Aorta (tissue), 5 donors: ENCODE results near the gene SRRM4. TPM values are rescaled to one million over a fixed set of nuclear protein-coding genes. Genes with fewer than 3 reads are reported as not detected.

Experiments used
- ATAC-seq: fragments of 200-7000 bp; cut with Tn5 transposase; one replicate; pipeline ENCODE4 v1.9.1; 2022; ENCODE audit warnings: moderate library complexity; ENCODE audit not compliant: low FRiP score
- DNase-seq, 2 donors: peaks; one replicate each; pipeline ENCODE4 v3.0.0-alpha.2; 2020
- H3K27ac ChIP-seq, 2 donors: one replicate each; pipeline ENCODE4 v1.5.1; 2013; ENCODE audit warnings: low read length in 2 of 2, mild to moderate bottlenecking in 2 of 2, moderate library complexity in 2 of 2, control low read depth in 1 of 2, inconsistent platforms in 1 of 2, low read depth in 1 of 2
- H3K27me3 ChIP-seq, 2 donors: one replicate each; pipeline ENCODE4 v1.6.1; 2013; ENCODE audit warnings: control low read depth in 1 of 2, low read length in 1 of 2, mild to moderate bottlenecking in 1 of 2, moderate library complexity in 1 of 2; ENCODE audit not compliant: insufficient read depth in 2 of 2, control insufficient read depth in 1 of 2
- H3K36me3 ChIP-seq, 2 donors: one replicate each; pipeline ENCODE4 v1.6.1; 2013; ENCODE audit warnings: control low read depth in 1 of 2, low read length in 1 of 2, mild to moderate bottlenecking in 1 of 2; ENCODE audit not compliant: insufficient read depth in 2 of 2, control insufficient read depth in 1 of 2
- H3K4me1 ChIP-seq, 2 donors: one replicate each; pipeline ENCODE4 v1.6.1; 2013; ENCODE audit warnings: low read length in 2 of 2, control low read depth in 1 of 2, mild to moderate bottlenecking in 1 of 2, moderate library complexity in 1 of 2; ENCODE audit not compliant: insufficient read depth in 2 of 2, control insufficient read depth in 1 of 2
- H3K4me3 ChIP-seq, 2 donors: one replicate each; pipeline ENCODE4 v1.5.1; 2013; ENCODE audit warnings: low read length in 2 of 2, control low read depth in 1 of 2, mild to moderate bottlenecking in 1 of 2
- H3K9me3 ChIP-seq: one replicate; pipeline ENCODE4 v1.6.1; 2013; ENCODE audit warnings: mild to moderate bottlenecking, low read length; ENCODE audit not compliant: control insufficient read depth
- WGBS, 2 donors: extraction: QIAGEN DNeasy Blood & Tissue Kit; methylation state at CpG; one replicate each; pipeline ENCODE4 v1.1.7; 2013; 5-methylcytosine and 5-hydroxymethylcytosine counted together
- intact Hi-C, 2 donors: fragments of 100-400 bp; cut with DNase I; formaldehyde crosslinking; loops; one replicate each; pipeline versions ENCODE4 v1.14.2 to v1.15.0; 2022
- polyA plus RNA-seq, 2 donors: library from polyadenylated mRNA; stranded (reverse); fragments of 200-250 nt; gene quantifications; one replicate each; pipeline ENCODE4 v1.2.3, GENCODE V29; 2013
- total RNA-seq, 2 donors: library from RNA; stranded (reverse); fragmentation: NEBNext Ultra II Directional; extraction: Animal tissue kit (Norgen Biotek cat#: 25700); gene quantifications; one replicate each; pipeline ENCODE4 v1.2.1, GENCODE V29; 2021
- donor health status: healthy with polysubstance abuse.
- donor health status: Bipolar disorder and iron deficiency.
- donor health status: DM: no; HTN: no; CAD: no.
- donor health status: DM: no; HTN: no; CAD: no.
- donor health status: DM: yes; HTN: yes; CAD: no.

SRRM4 gene
- total and polyA plus RNA-seq, 4 donors: 0.13 to 0.88 (median 0.25) TPM

- no peak overlapping the region for H3K27ac ChIP-seq
- peaks cover 5 to 6% of the 10 kb centered on the region in 2 donors for H3K4me1 ChIP-seq
- H3K27me3 ChIP-seq: no peaks in the 10 kb centered on the region
- peaks cover 1% of the 10 kb centered on the region for H3K9me3 ChIP-seq
- no peaks in the 10 kb centered on the region for H3K36me3 ChIP-seq
- whole genome bisulfite sequencing, 2 donors: 57 to 71% methylated on average over 11 of the region's 11 CpGs
- ATAC-seq (no peak), DNase-seq (peak in 1 of 2 donors; percentile 80)
- intact Hi-C loops: no loop called here
- H3K4me3 ChIP-seq: no peak overlapping the region
Measured at GRCh38 chr12:119154435-119154818, 173.1 kb downstream of the SRRM4 start.

- Histone ChIP-seq H3K4me3 (no peak overlapping the region), H3K36me3 (no peaks in the 10 kb centered on the region), H3K27me3 (no peaks in the 10 kb centered on the region), H3K9me3 (peaks cover under 1% of the 10 kb centered on the region), H3K27ac (peak overlapping the region; percentile 88 to 95), H3K4me1 (peaks cover 5 to 6% of the 10 kb centered on the region in 2 donors)
- intact Hi-C loops: loop anchor here in 1 of 2 donors (2.0 kb wide), 1 partner anchor 22 kb away; the partner anchor contains the start of gene HSPB8
- 55 to 67% methylated on average over 35 of the region's 35 CpGs for WGBS, 2 donors
- DNase-seq (peak; percentile 56 to 81), ATAC-seq (peak; percentile 11)
Measured at GRCh38 chr12:119156401-119157044, 175.2 kb downstream of the SRRM4 start.

- DNase-seq (peak; percentile 76 to 88), ATAC-seq (peak; percentile 63)
- Histone ChIP-seq H3K4me1 (peaks cover 5 to 6% of the 10 kb centered on the region in 2 donors), H3K36me3 (no peaks in the 10 kb centered on the region), H3K27ac (peak overlapping the region; percentile 57 to 88), H3K9me3 (no peaks in the 10 kb centered on the region), H3K27me3 (no peaks in the 10 kb centered on the region), H3K4me3 (no peak overlapping the region)
- intact Hi-C loops: loop anchor here in 1 of 2 donors (2.0 kb wide), 1 partner anchor 21 kb away; the partner anchor contains the start of gene HSPB8
- 13 to 25% methylated on average over 6 of the region's 6 CpGs for WGBS, 2 donors
Measured at GRCh38 chr12:119157528-119157927, 176.2 kb downstream of the SRRM4 start.

GRCh38 chr12:119157978-119158377, 176.6 kb downstream of the SRRM4 start:
- Histone ChIP-seq H3K36me3 (no peaks in the 10 kb centered on the region), H3K4me1 (peaks cover 5 to 6% of the 10 kb centered on the region in 2 donors), H3K4me3 (no peak overlapping the region), H3K9me3 (no peaks in the 10 kb centered on the region), H3K27me3 (no peaks in the 10 kb centered on the region), H3K27ac (peak overlapping the region; percentile 15 to 57)
- peak; percentile 65 to 80 for DNase-seq
- peak; percentile 59 for ATAC-seq
- 10% methylated on average over 6 to 7 of the region's 7 CpGs for WGBS, 2 donors
- intact Hi-C loops: loop anchor here (1.0 to 2.0 kb wide), 2 partner anchors 18 to 21 kb away; partner anchors contain the start of gene HSPB8 (in 1 of the 2)

GRCh38 chr12:119158402-119158801, 177.1 kb downstream of the SRRM4 start:
- Histone ChIP-seq H3K36me3 (no peaks in the 10 kb centered on the region), H3K9me3 (no peaks in the 10 kb centered on the region), H3K4me3 (no peak overlapping the region), H3K27ac (peak overlapping the region in 1 of 2 donors; percentile 57), H3K4me1 (peaks cover 5 to 6% of the 10 kb centered on the region in 2 donors), H3K27me3 (no peaks in the 10 kb centered on the region)
- ATAC-seq (peak; percentile 45), DNase-seq (no peak)
- WGBS, 2 donors: 7 to 13% methylated on average over 7 of the region's 7 CpGs
- intact Hi-C loops: loop anchor here in 1 of 2 donors (1.0 kb wide), 1 partner anchor 18 kb away; no protein-coding TSS in a partner anchor

GRCh38 chr12:119159844-119160243, 178.5 kb downstream of the SRRM4 start:
- DNase-seq: no peak
- WGBS, 2 donors: 88 to 94% methylated on average over 2 of the region's 2 CpGs
- no peak for ATAC-seq
- Histone ChIP-seq H3K4me3 (no peak overlapping the region), H3K36me3 (no peaks in the 10 kb centered on the region), H3K27me3 (no peaks in the 10 kb centered on the region), H3K4me1 (peaks cover 6 to 7% of the 10 kb centered on the region in 2 donors), H3K9me3 (no peaks in the 10 kb centered on the region), H3K27ac (peak overlapping the region in 1 of 2 donors; percentile 10)
- intact Hi-C loops: no loop called here

- 65 to 67% methylated on average over 3 of the region's 3 CpGs for WGBS, 2 donors
- DNase-seq (no peak), ATAC-seq (no peak)
- intact Hi-C loops: no loop called here
- H3K4me3 ChIP-seq: no peak overlapping the region
- H3K4me1 ChIP-seq: peaks cover 1 to 2% of the 10 kb centered on the region in 2 donors
- no peaks in the 10 kb centered on the region for H3K27me3 ChIP-seq
- H3K27ac ChIP-seq: no peak overlapping the region
- H3K9me3 ChIP-seq: no peaks in the 10 kb centered on the region
- no peaks in the 10 kb centered on the region for H3K36me3 ChIP-seq
Measured at GRCh38 chr12:119167902-119168301, 186.6 kb downstream of the SRRM4 start.

GRCh38 chr12:119168721-119169120, 187.4 kb downstream of the SRRM4 start:
- Histone ChIP-seq H3K9me3 (no peaks in the 10 kb centered on the region), H3K27ac (no peak overlapping the region), H3K4me3 (no peak overlapping the region), H3K4me1 (peaks cover 1 to 2% of the 10 kb centered on the region in 2 donors), H3K27me3 (no peaks in the 10 kb centered on the region), H3K36me3 (no peaks in the 10 kb centered on the region)
- ATAC-seq (no peak), DNase-seq (no peak)
- WGBS, 2 donors: 58 to 67% methylated on average over 3 of the region's 3 CpGs
- intact Hi-C loops: no loop called here

GRCh38 chr12:119169150-119169549, 187.8 kb downstream of the SRRM4 start:
- no peak overlapping the region for H3K27ac ChIP-seq
- H3K9me3 ChIP-seq: no peaks in the 10 kb centered on the region
- no peaks in the 10 kb centered on the region for H3K36me3 ChIP-seq
- intact Hi-C loops: no loop called here
- WGBS, 2 donors: 27 to 46% methylated on average over 2 of the region's 2 CpGs
- no peak overlapping the region for H3K4me3 ChIP-seq
- H3K4me1 ChIP-seq: peaks cover 0 to 1% of the 10 kb centered on the region in 2 donors
- no peak for ATAC-seq
- H3K27me3 ChIP-seq: no peaks in the 10 kb centered on the region
- no peak for DNase-seq
